ENCODE data around the gene ZBTB43.

- no peak for TF ChIP-seq CTCF (conservative IDR thresholded peaks at IDR 0.05; ENCODE audit: low read depth, low read length)
- no peak for TF ChIP-seq POLR2A (IDR thresholded peaks at IDR 0.05; ENCODE audit: low read depth, low read length)
- no peak for TF ChIP-seq NFE2L2 (IDR thresholded peaks at IDR 0.05; ENCODE audit: low read depth, low read length)
- no peak for TF ChIP-seq CEBPB (IDR thresholded peaks at IDR 0.05; ENCODE audit: low read depth, low read length)
- TF ChIP-seq RCOR1 (IDR thresholded peaks at IDR 0.05; ENCODE audit: insufficient replicate concordance, low read length), result no peak
- TF ChIP-seq RAD21 (IDR thresholded peaks at IDR 0.05; ENCODE audit: low read length), result no peak
- TF ChIP-seq MAFK (IDR thresholded peaks at IDR 0.05; ENCODE audit: low read depth, low read length), result no peak
- TF ChIP-seq USF2 (IDR thresholded peaks at IDR 0.05; ENCODE audit: low read depth, low read length), result no peak
- no peak for TF ChIP-seq ELK1 (IDR thresholded peaks at IDR 0.05; ENCODE audit: borderline replicate concordance, low read depth, low read length)
- TF ChIP-seq SMC3 (IDR thresholded peaks at IDR 0.05; ENCODE audit: low read depth, low read length), result no peak
- TF ChIP-seq FOS (IDR thresholded peaks at IDR 0.05; ENCODE audit: low read depth, low read length), result no peak
- no peak for TF ChIP-seq MXI1 (IDR thresholded peaks at IDR 0.05; ENCODE audit: borderline replicate concordance, low read depth, low read length)
- no peak for TF ChIP-seq MAZ (IDR thresholded peaks at IDR 0.05; ENCODE audit: borderline replicate concordance, low read depth, low read length)
These were observed 49.9 kb downstream of the ZBTB43 start for GRCh38 chr9:126854734-126855133.

Measured in IMR-90 (cell line).